Measurements from ENCODE around the gene AK3. TPM values are rescaled to one million over a fixed set of nuclear protein-coding genes. Genes with fewer than 3 reads are reported as not detected.

Gene AK3
- polyA plus RNA-seq, 3 donors = 3.7 to 14.5 (median 13.8) TPM

- Histone ChIP-seq H3K9ac (ENCODE audit: insufficient read depth, low read length, poor library complexity, severe bottlenecking) (no peak overlapping the region), H4K20me1 (ENCODE audit: insufficient read depth, low read length) (no peaks in the 10 kb centered on the region), H2AFZ (ENCODE audit: insufficient read depth, low read depth, low read length, poor library complexity, severe bottlenecking) (no peak overlapping the region), H3K79me2 (ENCODE audit: insufficient read depth, low read length) (no peaks in the 10 kb centered on the region), H3K9me3 (replicated peaks in 1 of 2; ENCODE audit: control insufficient read depth in 1 of 2, insufficient read depth in 1 of 2, low read length in 2 of 2) (no peaks in the 10 kb centered on the region), H3K27me3 (ENCODE audit: control insufficient read depth in 2 of 2, insufficient read depth in 2 of 2, low read length in 2 of 2) (no peaks in the 10 kb centered on the region), H3K36me3 (replicated peaks in 1 of 2; ENCODE audit: control insufficient read depth in 1 of 2, insufficient read depth in 2 of 2, low read length in 2 of 2) (no peaks in the 10 kb centered on the region), H3K27ac (ENCODE audit: low read depth in 1 of 2, low read length in 2 of 2) (no peak overlapping the region), H3K4me3 (replicated peaks in 1 of 3; ENCODE audit: low read depth in 2 of 3, low read length in 3 of 3) (no peak overlapping the region), H3K4me2 (replicated peaks; ENCODE audit: extremely low read depth, low read length, poor library complexity, severe bottlenecking) (no peak overlapping the region), H3K4me1 (ENCODE audit: control insufficient read depth in 1 of 2, insufficient read depth in 2 of 2, low read length in 2 of 2) (peaks cover 3 to 5% of the 10 kb centered on the region in 2 donors)
- Mint-ChIP-seq H3K4me1 (peaks cover 6% of the 10 kb centered on the region), H3K9me3 (no peaks in the 10 kb centered on the region), H3K27ac (no peak overlapping the region), H3K27me3 (ENCODE audit: low read depth in 3 of 3) (peaks cover 0 to 6% (median 0%) of the 10 kb centered on the region in 3 donors), H3K36me3 (no peaks in the 10 kb centered on the region), H3K4me3 (no peak overlapping the region)
- TF ChIP-seq CTCF (IDR thresholded peaks at IDR 0.05) = no peak
- no peak for DNase-seq
- intact Hi-C loops (cut with micrococcal nuclease) = loop anchor here (10.0 kb wide), 2 partner anchors 48 to 72 kb away; partner anchors contain the start of genes CDC37L1 (in 1 of the 2) and RCL1 (in 1 of the 2)
- no CpG with 5 or more reads among the region's 2 CpGs for WGBS (ENCODE audit: insufficient coverage)
Observed at GRCh38 chr9:4746278-4747030, 5.5 kb upstream of the AK3 start.

GRCh38 chr9:4743131-4743875 is 2.3 kb upstream of the AK3 start:
- Histone ChIP-seq H3K27ac (ENCODE audit: low read depth in 1 of 2, low read length in 2 of 2) (no peak overlapping the region), H2AFZ (ENCODE audit: insufficient read depth, low read depth, low read length, poor library complexity, severe bottlenecking) (no peak overlapping the region), H3K4me3 (replicated peaks in 1 of 3; ENCODE audit: low read depth in 2 of 3, low read length in 3 of 3) (no peak overlapping the region), H3K79me2 (ENCODE audit: insufficient read depth, low read length) (peaks cover 24% of the 10 kb centered on the region), H3K27me3 (ENCODE audit: control insufficient read depth in 2 of 2, insufficient read depth in 2 of 2, low read length in 2 of 2) (no peaks in the 10 kb centered on the region), H3K9me3 (replicated peaks in 1 of 2; ENCODE audit: control insufficient read depth in 1 of 2, insufficient read depth in 1 of 2, low read length in 2 of 2) (no peaks in the 10 kb centered on the region), H3K4me1 (ENCODE audit: control insufficient read depth in 1 of 2, insufficient read depth in 2 of 2, low read length in 2 of 2) (peaks cover 16 to 27% of the 10 kb centered on the region in 2 donors), H3K9ac (ENCODE audit: insufficient read depth, low read length, poor library complexity, severe bottlenecking) (no peak overlapping the region), H3K4me2 (replicated peaks; ENCODE audit: extremely low read depth, low read length, poor library complexity, severe bottlenecking) (no peak overlapping the region), H3K36me3 (replicated peaks in 1 of 2; ENCODE audit: control insufficient read depth in 1 of 2, insufficient read depth in 2 of 2, low read length in 2 of 2) (no peaks in the 10 kb centered on the region), H4K20me1 (ENCODE audit: insufficient read depth, low read length) (no peaks in the 10 kb centered on the region)
- Mint-ChIP-seq H3K4me1 (peaks cover 24% of the 10 kb centered on the region), H3K36me3 (no peaks in the 10 kb centered on the region), H3K9me3 (peaks cover 0 to 2% (median 0%) of the 10 kb centered on the region in 7 donors), H3K27ac (no peak overlapping the region), H3K4me3 (peak overlapping the region in 1 of 2 donors; percentile 35), H3K27me3 (ENCODE audit: low read depth in 3 of 3) (peaks cover 1 to 3% (median 2%) of the 10 kb centered on the region in 3 donors)
- intact Hi-C loops (cut with micrococcal nuclease) = loop anchor here (5.0 to 10.0 kb wide), 3 partner anchors 51 to 249 kb away; partner anchors contain the start of genes CDC37L1 (in 1 of the 2) and RCL1 (in 1 of the 2)
- DNase-seq = no peak
- TF ChIP-seq CTCF (IDR thresholded peaks at IDR 0.05) = no peak
- WGBS (ENCODE audit: insufficient coverage) = no CpG with 5 or more reads among the region's 5 CpGs
